HL-60 (cell line): Measurements from ENCODE around the gene DOCK9.

Experiments
- DNase-seq, 2 experiments: peaks; one replicate each; pipeline ENCODE4 v3.0.0-alpha.2; 2010 to 2020; ENCODE audit warnings: low read depth in 1 of 2, low spot score in 1 of 2
- H3K27ac ChIP-seq: fragments of 250-450 bp; sonication (Bioruptor Pico); replicated peaks from 2 replicates; pipeline ENCODE4 v1.5.1; 2020; ENCODE audit warnings: mild to moderate bottlenecking, moderate library complexity
- H3K27me3 ChIP-seq: fragments of 250-450 bp; sonication (Bioruptor Pico); 2 replicates; pipeline ENCODE4 v1.5.1; 2021; ENCODE audit warnings: mild to moderate bottlenecking, moderate library complexity; ENCODE audit not compliant: insufficient read depth, poor library complexity, severe bottlenecking
- H3K4me3 ChIP-seq: replicated peaks from 2 replicates; pipeline ENCODE4 v1.5.1; 2011; ENCODE audit warnings: mild to moderate bottlenecking, control low read depth, low read length; ENCODE audit not compliant: insufficient read depth
- GABPA ChIP-seq: IDR thresholded peaks from 2 replicates; pipeline ENCODE4 v1.6.1; 2012; ENCODE audit warnings: low read depth
- POLR2AphosphoS5 ChIP-seq: IDR thresholded peaks from 2 replicates; pipeline ENCODE4 v1.6.1; 2012; ENCODE audit warnings: low read depth
- SPI1 ChIP-seq: IDR thresholded peaks from 2 replicates; pipeline ENCODE4 v1.6.1; 2012; ENCODE audit warnings: low read depth, mild to moderate bottlenecking, borderline replicate concordance
- TF ChIP-seq, protein P1 (sequence below): IDR thresholded peaks from one replicate; pipeline ENCODE4 v1.5.1; 2011; ENCODE audit warnings: low read length, control low read depth, inconsistent platforms; ENCODE audit not compliant: insufficient read depth
- TF ChIP-seq, protein P2 (sequence below): IDR thresholded peaks from 2 replicates; pipeline ENCODE4 v1.6.1; 2012; ENCODE audit warnings: low read depth; ENCODE audit not compliant: insufficient replicate concordance

The DOCK9 gene

DNA sequence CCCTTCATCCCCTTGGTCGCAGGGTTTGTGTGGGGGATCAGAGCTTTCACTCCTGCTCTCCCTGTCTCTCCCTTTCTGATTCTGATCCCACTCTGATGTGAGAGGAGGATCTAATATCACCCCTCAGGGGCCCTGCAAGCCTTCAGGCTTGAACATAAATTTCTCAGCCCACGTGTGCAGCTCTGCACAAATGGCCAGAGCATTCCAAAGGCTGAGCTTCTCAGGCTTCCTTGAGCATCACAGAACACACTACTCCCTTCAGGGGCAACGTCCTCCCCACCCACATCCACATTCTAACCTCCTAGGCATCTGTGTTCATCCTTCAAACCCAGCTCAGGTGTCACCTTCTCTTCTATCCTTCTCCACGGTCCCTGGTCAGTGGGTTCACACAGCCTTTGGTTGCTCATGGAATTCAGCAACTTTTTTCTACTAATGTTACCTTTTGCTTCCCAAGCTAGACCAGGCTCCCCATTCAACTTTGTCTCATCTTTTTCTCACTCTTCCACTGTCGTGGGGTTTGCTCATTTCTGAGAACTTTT lies 24.4 kb upstream of the DOCK9 start:
- Histone ChIP-seq H3K27ac (no peak overlapping the region), H3K27me3 (peaks cover 48% of the 10 kb centered on the region), H3K4me3 (no peak overlapping the region)
- TF ChIP-seq POLR2AphosphoS5: no peak
- TF ChIP-seq, protein P1, sequence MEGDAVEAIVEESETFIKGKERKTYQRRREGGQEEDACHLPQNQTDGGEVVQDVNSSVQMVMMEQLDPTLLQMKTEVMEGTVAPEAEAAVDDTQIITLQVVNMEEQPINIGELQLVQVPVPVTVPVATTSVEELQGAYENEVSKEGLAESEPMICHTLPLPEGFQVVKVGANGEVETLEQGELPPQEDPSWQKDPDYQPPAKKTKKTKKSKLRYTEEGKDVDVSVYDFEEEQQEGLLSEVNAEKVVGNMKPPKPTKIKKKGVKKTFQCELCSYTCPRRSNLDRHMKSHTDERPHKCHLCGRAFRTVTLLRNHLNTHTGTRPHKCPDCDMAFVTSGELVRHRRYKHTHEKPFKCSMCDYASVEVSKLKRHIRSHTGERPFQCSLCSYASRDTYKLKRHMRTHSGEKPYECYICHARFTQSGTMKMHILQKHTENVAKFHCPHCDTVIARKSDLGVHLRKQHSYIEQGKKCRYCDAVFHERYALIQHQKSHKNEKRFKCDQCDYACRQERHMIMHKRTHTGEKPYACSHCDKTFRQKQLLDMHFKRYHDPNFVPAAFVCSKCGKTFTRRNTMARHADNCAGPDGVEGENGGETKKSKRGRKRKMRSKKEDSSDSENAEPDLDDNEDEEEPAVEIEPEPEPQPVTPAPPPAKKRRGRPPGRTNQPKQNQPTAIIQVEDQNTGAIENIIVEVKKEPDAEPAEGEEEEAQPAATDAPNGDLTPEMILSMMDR: no peak
- TF ChIP-seq, protein P2, sequence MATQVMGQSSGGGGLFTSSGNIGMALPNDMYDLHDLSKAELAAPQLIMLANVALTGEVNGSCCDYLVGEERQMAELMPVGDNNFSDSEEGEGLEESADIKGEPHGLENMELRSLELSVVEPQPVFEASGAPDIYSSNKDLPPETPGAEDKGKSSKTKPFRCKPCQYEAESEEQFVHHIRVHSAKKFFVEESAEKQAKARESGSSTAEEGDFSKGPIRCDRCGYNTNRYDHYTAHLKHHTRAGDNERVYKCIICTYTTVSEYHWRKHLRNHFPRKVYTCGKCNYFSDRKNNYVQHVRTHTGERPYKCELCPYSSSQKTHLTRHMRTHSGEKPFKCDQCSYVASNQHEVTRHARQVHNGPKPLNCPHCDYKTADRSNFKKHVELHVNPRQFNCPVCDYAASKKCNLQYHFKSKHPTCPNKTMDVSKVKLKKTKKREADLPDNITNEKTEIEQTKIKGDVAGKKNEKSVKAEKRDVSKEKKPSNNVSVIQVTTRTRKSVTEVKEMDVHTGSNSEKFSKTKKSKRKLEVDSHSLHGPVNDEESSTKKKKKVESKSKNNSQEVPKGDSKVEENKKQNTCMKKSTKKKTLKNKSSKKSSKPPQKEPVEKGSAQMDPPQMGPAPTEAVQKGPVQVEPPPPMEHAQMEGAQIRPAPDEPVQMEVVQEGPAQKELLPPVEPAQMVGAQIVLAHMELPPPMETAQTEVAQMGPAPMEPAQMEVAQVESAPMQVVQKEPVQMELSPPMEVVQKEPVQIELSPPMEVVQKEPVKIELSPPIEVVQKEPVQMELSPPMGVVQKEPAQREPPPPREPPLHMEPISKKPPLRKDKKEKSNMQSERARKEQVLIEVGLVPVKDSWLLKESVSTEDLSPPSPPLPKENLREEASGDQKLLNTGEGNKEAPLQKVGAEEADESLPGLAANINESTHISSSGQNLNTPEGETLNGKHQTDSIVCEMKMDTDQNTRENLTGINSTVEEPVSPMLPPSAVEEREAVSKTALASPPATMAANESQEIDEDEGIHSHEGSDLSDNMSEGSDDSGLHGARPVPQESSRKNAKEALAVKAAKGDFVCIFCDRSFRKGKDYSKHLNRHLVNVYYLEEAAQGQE: no peak
- TF ChIP-seq SPI1: no peak
- TF ChIP-seq GABPA: no peak
- no peak for DNase-seq

DNA sequence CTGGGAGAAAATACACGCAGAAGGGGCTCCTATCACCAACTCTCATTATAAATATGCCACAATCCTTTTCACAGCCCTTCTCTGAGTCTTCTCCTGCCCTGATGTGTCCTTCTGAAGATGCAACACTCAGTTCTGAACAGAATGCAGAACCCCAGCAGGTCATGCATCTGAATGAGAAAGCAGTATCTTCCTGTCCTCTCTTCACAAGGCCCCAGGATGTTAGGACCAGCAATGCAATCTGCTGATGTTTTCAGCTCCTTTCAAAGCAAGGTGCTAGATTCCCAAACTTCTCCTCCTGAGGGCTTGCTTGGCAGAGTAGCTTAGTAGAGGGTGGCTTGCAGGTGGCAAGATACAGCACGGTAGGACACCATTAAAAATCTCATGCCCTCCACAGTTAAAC lies 22.3 kb upstream of the DOCK9 start:
- peaks cover 30% of the 10 kb centered on the region for H3K27me3 ChIP-seq
- TF ChIP-seq, protein P1: no peak
- TF ChIP-seq POLR2AphosphoS5: no peak
- no peak for TF ChIP-seq GABPA
- TF ChIP-seq, protein P2: no peak
- TF ChIP-seq SPI1: no peak
- DNase-seq: no peak
- H3K27ac ChIP-seq: no peak overlapping the region
- H3K4me3 ChIP-seq: no peak overlapping the region

DNA sequence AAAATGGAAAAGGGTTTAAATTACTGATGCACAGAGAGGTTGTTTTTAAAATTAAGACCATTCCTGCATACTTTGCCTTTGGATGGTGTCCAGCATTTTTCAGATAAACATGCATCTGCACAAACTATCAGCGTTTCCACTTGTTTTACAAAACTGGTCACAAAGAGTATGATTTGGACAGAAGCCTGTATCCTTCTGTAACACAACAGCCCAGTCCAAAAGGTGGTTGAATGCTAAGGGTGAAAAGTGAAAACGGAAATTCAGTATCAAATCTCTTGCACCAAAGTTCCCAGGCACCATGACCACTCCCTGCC lies 21.7 kb upstream of the DOCK9 start:
- no peak overlapping the region for H3K27ac ChIP-seq
- peaks cover 29% of the 10 kb centered on the region for H3K27me3 ChIP-seq
- TF ChIP-seq POLR2AphosphoS5 (no peak), GABPA (no peak)
- TF ChIP-seq, protein P1: no peak
- no peak overlapping the region for H3K4me3 ChIP-seq
- DNase-seq: no peak

DNA sequence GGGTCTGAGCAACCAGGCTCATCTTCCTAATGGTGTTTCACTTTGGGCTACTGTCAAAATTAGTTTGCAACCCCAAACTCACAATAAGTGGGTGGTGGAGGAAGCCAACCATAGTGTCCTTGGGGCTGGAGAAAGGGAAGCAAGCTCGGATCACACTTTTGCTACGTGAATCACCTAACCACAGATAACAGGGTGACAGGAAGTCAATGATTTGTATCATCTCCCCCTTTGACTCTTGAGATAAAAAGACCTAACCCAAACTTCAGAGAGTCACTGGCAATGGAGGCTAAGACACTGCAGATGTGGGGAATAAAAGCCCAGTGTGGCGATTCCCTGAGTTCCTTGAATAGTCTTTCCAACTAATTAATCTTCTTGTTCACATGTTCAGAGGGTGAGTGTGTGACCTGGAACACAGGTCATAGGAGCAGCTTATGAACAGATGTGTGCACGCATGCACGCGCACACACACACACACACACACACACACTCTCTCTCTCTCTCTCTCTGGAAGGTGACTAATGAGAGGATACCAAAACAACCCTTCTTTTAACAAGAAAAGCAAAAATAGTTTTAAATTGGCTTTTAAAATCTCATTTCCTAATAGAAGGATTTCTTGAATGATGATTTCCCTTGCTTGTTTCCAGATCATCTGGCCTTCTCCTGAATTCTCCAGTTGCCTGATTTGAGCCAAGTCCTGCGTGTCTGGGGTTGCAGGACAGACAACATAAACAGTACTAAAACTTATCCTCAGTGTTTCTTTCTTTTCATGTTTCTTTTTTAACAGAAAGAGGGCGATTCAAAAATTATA lies 21.2 kb upstream of the DOCK9 start:
- peak in 1 of 2 experiments; percentile 6 for DNase-seq
- TF ChIP-seq, protein P1: no peak
- TF ChIP-seq, protein P2: no peak
- no peak for TF ChIP-seq POLR2AphosphoS5
- TF ChIP-seq GABPA: no peak
- TF ChIP-seq SPI1: no peak
- peaks cover 29% of the 10 kb centered on the region for H3K27me3 ChIP-seq
- no peak overlapping the region for H3K27ac ChIP-seq
- H3K4me3 ChIP-seq: no peak overlapping the region
